Cortex of kidney (tissue), 1 donor: ENCODE results near the gene ARMCX6.
"Not testable (repeated sequence)": the region's sequence is repeated elsewhere in the genome, so short reads cannot be mapped to it uniquely, and the experiment has no call there.

Experiments used
- DNase-seq: peaks from one replicate; lab custom pipeline; 2025; lab: John Stamatoyannopoulos, UW

Gene ARMCX6

GRCh38 chrX:101617211-101618191, at the start of gene ARMCX6:
ARMCX6 (minus strand) TSS chrX:101618000; CDS start chrX:101616620, 1,380 bp downstream.
- DNase-seq = no peak

GRCh38 chrX:101659601-101660063, 41.8 kb upstream of the ARMCX6 start, which contains the start of gene ARMCX2:
ARMCX2 (minus strand) TSS chrX:101659850; CDS start chrX:101657588, 2,262 bp downstream.
- DNase-seq = no peak

- DNase-seq = no peak
Measured at GRCh38 chrX:101658661-101659491, 41.1 kb upstream of the ARMCX6 start.

- no peak for DNase-seq
Measured at GRCh38 chrX:101657495-101657894, 39.7 kb upstream of the ARMCX6 start.

GRCh38 chrX:101656817-101657216, 39.0 kb upstream of the ARMCX6 start:
- no peak for DNase-seq

GRCh38 chrX:101655534-101655933, 37.7 kb upstream of the ARMCX6 start:
- DNase-seq = no peak

GRCh38 chrX:101647716-101648115, 29.9 kb upstream of the ARMCX6 start:
- DNase-seq = not testable (repeated sequence)

- DNase-seq = no peak
Measured at GRCh38 chrX:101642093-101642492, 24.3 kb upstream of the ARMCX6 start.

GRCh38 chrX:101639583-101639982, 21.8 kb upstream of the ARMCX6 start:
- DNase-seq = no peak

GRCh38 chrX:101619364-101619763, 1.6 kb upstream of the ARMCX6 start:
- DNase-seq = no peak

GRCh38 chrX:101605728-101606127, 12.1 kb downstream of the ARMCX6 start:
- no peak for DNase-seq

- no peak for DNase-seq
Measured at GRCh38 chrX:101605146-101605545, 12.7 kb downstream of the ARMCX6 start.

GRCh38 chrX:101602077-101602476, 15.7 kb downstream of the ARMCX6 start:
- DNase-seq = no peak

GRCh38 chrX:101599592-101599991, 18.2 kb downstream of the ARMCX6 start:
- DNase-seq = not testable (repeated sequence)

GRCh38 chrX:101595739-101596419, 21.9 kb downstream of the ARMCX6 start:
- no peak for DNase-seq
